WTC11 (cell line): ENCODE data around the gene LSP1. TPM values are rescaled to one million over a fixed set of nuclear protein-coding genes. Genes with fewer than 3 reads are reported as not detected.

ENCODE experiments used
- ATAC-seq: fragments of 200-7000 bp; cut with Tn5 transposase; 2 replicates; pipeline ENCODE4 v1.10.0; 2021; ENCODE audit warnings: mild to moderate bottlenecking, moderate library complexity
- CTCF ChIA-PET: fragments of 300-600 bp; sonication (Branson Sonifier 250); formaldehyde crosslinking; loops from one replicate; lab custom pipeline; 2021; ENCODE audit warnings: antibody characterized with exemption; lab: Charles Lee
- POLR2A ChIA-PET: fragments of 350-600 bp; sonication (Branson Sonifier 250); formaldehyde crosslinking; loops from one replicate; lab custom pipeline; 2021; ENCODE audit warnings: antibody characterized with exemption; lab: Charles Lee
- DNase-seq: peaks from one replicate; pipeline ENCODE4 v3.0.0; 2021; ENCODE audit warnings: low spot score
- H3K27ac Mint-ChIP-seq: 2 replicates; pipeline ENCODE4 v1.8.0; 2021; ENCODE audit warnings: mixed read lengths
- H3K27me3 Mint-ChIP-seq: 2 replicates; pipeline ENCODE4 v1.8.0; 2021; ENCODE audit warnings: low read depth, mild to moderate bottlenecking, moderate library complexity, mixed read lengths
- H3K36me3 Mint-ChIP-seq: 2 replicates; pipeline ENCODE4 v1.8.0; 2021; ENCODE audit warnings: mixed read lengths
- H3K4me1 Mint-ChIP-seq: 2 replicates; pipeline ENCODE4 v1.8.0; 2022; ENCODE audit warnings: mixed read lengths
- H3K4me3 Mint-ChIP-seq: 2 replicates; pipeline ENCODE4 v1.8.0; 2021; ENCODE audit warnings: mild to moderate bottlenecking, moderate library complexity, mixed read lengths
- H3K9me3 Mint-ChIP-seq: 2 replicates; pipeline ENCODE4 v1.8.0; 2021; ENCODE audit warnings: mixed read lengths
- FOXK1 ChIP-seq: sonication (generic); formaldehyde crosslinking; IDR thresholded peaks from 2 replicates; pipeline ENCODE4 v1.8.0; 2022; ENCODE audit warnings: mild to moderate bottlenecking, moderate library complexity, missing genetic modification reagents
- OVOL2 ChIP-seq: fragments of 250-450 bp; sonication (Bioruptor Pico); IDR thresholded peaks from 2 replicates; pipeline ENCODE4 v1.9.0; 2021; ENCODE audit warnings: mild to moderate bottlenecking, borderline replicate concordance
- SMAD3 ChIP-seq: sonication (generic); formaldehyde crosslinking; IDR thresholded peaks from 2 replicates; pipeline ENCODE4 v1.8.0; 2022; ENCODE audit warnings: missing genetic modification reagents, mild to moderate bottlenecking, borderline replicate concordance
- ZNF121 ChIP-seq: sonication (generic); formaldehyde crosslinking; IDR thresholded peaks from 2 replicates; pipeline ENCODE4 v1.8.0; 2023; ENCODE audit warnings: missing genetic modification reagents
- total RNA-seq: library from RNA; stranded (reverse); gene quantifications from 3 replicates; pipeline ENCODE4 v1.2.3, GENCODE V29; 2021
- TF ChIP-seq, protein P1 (sequence below): sonication (generic); formaldehyde crosslinking; IDR thresholded peaks from 2 replicates; pipeline ENCODE4 v1.8.1; 2023; ENCODE audit warnings: mild to moderate bottlenecking, missing genetic modification reagents
- TF ChIP-seq, protein P2 (sequence below): fragments of 250-450 bp; sonication (Bioruptor Pico); conservative IDR thresholded peaks from 2 replicates; pipeline ENCODE4 v1.9.0; 2021; ENCODE audit warnings: mild to moderate bottlenecking
- TF ChIP-seq, protein P3 (sequence below): sonication (generic); formaldehyde crosslinking; conservative IDR thresholded peaks from 2 replicates; pipeline ENCODE4 v1.8.1; 2023; ENCODE audit warnings: mild to moderate bottlenecking, low read depth, missing genetic modification reagents, moderate library complexity
- TF ChIP-seq, protein P4 (sequence below): fragments of 250-450 bp; sonication (Bioruptor Pico); IDR thresholded peaks from 2 replicates; pipeline ENCODE4 v1.9.0; 2021; ENCODE audit warnings: mild to moderate bottlenecking
- TF ChIP-seq, protein P5 (sequence below): sonication (generic); formaldehyde crosslinking; IDR thresholded peaks from 2 replicates; pipeline ENCODE4 v1.8.0; 2022; ENCODE audit warnings: mild to moderate bottlenecking, missing genetic modification reagents
- TF ChIP-seq, protein P6 (sequence below): sonication (generic); formaldehyde crosslinking; IDR thresholded peaks from 2 replicates; pipeline ENCODE4 v1.8.1; 2023; ENCODE audit warnings: mild to moderate bottlenecking, missing genetic modification reagents, moderate library complexity
- TF ChIP-seq, protein P7 (sequence below): sonication (generic); formaldehyde crosslinking; IDR thresholded peaks from 2 replicates; pipeline ENCODE4 v1.8.0; 2023; ENCODE audit warnings: missing genetic modification reagents, mild to moderate bottlenecking, borderline replicate concordance

Gene LSP1
- total RNA-seq, 1 experiment from 2014 or later: 0.77 TPM

DNA sequence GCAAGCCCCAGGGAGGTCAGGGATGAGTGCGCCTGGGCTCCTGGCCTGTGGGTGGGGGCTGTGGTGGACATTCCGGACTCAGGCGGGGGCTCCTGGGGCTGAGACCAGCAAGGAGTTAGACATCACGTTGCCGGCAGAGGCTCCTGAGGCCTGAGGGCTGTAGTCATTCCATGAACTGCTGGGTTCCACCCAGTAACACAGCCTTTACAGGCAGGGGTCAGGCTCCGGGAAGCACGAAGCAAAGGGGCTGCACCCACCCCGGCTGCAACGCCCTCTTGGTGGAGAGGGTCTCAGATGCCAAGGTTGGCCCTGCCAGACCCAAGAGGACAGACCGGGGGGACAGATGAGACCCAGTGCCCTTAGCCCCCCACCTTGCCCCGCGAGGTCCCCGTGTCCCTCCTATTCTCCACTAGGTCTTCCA lies 75.6 kb downstream of the LSP1 start:
- TF ChIP-seq, protein P1, sequence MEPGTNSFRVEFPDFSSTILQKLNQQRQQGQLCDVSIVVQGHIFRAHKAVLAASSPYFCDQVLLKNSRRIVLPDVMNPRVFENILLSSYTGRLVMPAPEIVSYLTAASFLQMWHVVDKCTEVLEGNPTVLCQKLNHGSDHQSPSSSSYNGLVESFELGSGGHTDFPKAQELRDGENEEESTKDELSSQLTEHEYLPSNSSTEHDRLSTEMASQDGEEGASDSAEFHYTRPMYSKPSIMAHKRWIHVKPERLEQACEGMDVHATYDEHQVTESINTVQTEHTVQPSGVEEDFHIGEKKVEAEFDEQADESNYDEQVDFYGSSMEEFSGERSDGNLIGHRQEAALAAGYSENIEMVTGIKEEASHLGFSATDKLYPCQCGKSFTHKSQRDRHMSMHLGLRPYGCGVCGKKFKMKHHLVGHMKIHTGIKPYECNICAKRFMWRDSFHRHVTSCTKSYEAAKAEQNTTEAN: no peak
- TF ChIP-seq, protein P2, sequence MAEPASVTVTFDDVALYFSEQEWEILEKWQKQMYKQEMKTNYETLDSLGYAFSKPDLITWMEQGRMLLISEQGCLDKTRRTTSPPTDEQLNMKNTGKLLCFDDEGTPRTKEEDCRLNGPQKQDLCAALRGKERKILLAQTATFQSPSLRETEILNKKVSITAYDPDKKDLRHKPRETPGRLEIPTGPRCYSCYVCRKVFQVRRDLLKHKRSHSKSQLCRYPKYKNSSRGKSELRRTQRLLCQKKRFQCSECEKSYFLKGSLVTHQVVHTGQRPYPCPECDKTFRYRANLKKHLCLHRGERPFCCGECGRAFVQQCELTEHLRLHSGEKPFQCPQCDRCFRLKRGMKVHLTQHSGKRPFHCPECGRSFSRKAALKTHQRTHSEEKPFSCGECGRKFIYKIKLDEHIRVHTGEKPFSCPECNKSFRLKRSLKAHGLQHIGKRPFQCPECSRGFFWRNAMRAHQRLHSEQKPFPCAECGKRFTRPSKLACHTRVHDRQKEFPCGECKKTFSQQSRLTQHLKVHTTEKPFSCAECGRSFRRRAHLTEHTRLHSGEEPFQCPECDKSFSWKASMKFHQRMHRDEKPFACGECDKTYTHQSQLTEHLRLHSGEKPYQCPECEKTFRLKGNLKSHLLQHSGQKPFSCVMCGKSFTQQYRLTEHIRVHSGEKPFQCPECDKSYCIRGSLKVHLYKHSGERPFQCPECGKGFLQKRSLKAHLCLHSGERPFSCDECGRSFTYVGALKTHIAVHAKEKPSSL (CRISPR knock-in tag): no peak
- TF ChIP-seq, protein P3, sequence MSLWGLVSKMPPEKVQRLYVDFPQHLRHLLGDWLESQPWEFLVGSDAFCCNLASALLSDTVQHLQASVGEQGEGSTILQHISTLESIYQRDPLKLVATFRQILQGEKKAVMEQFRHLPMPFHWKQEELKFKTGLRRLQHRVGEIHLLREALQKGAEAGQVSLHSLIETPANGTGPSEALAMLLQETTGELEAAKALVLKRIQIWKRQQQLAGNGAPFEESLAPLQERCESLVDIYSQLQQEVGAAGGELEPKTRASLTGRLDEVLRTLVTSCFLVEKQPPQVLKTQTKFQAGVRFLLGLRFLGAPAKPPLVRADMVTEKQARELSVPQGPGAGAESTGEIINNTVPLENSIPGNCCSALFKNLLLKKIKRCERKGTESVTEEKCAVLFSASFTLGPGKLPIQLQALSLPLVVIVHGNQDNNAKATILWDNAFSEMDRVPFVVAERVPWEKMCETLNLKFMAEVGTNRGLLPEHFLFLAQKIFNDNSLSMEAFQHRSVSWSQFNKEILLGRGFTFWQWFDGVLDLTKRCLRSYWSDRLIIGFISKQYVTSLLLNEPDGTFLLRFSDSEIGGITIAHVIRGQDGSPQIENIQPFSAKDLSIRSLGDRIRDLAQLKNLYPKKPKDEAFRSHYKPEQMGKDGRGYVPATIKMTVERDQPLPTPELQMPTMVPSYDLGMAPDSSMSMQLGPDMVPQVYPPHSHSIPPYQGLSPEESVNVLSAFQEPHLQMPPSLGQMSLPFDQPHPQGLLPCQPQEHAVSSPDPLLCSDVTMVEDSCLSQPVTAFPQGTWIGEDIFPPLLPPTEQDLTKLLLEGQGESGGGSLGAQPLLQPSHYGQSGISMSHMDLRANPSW (CRISPR knock-in tag): no peak
- TF ChIP-seq, protein P4, sequence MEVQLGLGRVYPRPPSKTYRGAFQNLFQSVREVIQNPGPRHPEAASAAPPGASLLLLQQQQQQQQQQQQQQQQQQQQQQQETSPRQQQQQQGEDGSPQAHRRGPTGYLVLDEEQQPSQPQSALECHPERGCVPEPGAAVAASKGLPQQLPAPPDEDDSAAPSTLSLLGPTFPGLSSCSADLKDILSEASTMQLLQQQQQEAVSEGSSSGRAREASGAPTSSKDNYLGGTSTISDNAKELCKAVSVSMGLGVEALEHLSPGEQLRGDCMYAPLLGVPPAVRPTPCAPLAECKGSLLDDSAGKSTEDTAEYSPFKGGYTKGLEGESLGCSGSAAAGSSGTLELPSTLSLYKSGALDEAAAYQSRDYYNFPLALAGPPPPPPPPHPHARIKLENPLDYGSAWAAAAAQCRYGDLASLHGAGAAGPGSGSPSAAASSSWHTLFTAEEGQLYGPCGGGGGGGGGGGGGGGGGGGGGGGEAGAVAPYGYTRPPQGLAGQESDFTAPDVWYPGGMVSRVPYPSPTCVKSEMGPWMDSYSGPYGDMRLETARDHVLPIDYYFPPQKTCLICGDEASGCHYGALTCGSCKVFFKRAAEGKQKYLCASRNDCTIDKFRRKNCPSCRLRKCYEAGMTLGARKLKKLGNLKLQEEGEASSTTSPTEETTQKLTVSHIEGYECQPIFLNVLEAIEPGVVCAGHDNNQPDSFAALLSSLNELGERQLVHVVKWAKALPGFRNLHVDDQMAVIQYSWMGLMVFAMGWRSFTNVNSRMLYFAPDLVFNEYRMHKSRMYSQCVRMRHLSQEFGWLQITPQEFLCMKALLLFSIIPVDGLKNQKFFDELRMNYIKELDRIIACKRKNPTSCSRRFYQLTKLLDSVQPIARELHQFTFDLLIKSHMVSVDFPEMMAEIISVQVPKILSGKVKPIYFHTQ (CRISPR knock-in tag): no peak
- no peak for TF ChIP-seq FOXK1
- no peak for TF ChIP-seq ZNF121
- no peak for TF ChIP-seq SMAD3 (CRISPR knock-in tag)
- TF ChIP-seq, protein P5, sequence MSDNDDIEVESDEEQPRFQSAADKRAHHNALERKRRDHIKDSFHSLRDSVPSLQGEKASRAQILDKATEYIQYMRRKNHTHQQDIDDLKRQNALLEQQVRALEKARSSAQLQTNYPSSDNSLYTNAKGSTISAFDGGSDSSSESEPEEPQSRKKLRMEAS (CRISPR knock-in tag): no peak
- TF ChIP-seq, protein P6, sequence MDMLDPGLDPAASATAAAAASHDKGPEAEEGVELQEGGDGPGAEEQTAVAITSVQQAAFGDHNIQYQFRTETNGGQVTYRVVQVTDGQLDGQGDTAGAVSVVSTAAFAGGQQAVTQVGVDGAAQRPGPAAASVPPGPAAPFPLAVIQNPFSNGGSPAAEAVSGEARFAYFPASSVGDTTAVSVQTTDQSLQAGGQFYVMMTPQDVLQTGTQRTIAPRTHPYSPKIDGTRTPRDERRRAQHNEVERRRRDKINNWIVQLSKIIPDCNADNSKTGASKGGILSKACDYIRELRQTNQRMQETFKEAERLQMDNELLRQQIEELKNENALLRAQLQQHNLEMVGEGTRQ: no peak
- TF ChIP-seq, protein P7, sequence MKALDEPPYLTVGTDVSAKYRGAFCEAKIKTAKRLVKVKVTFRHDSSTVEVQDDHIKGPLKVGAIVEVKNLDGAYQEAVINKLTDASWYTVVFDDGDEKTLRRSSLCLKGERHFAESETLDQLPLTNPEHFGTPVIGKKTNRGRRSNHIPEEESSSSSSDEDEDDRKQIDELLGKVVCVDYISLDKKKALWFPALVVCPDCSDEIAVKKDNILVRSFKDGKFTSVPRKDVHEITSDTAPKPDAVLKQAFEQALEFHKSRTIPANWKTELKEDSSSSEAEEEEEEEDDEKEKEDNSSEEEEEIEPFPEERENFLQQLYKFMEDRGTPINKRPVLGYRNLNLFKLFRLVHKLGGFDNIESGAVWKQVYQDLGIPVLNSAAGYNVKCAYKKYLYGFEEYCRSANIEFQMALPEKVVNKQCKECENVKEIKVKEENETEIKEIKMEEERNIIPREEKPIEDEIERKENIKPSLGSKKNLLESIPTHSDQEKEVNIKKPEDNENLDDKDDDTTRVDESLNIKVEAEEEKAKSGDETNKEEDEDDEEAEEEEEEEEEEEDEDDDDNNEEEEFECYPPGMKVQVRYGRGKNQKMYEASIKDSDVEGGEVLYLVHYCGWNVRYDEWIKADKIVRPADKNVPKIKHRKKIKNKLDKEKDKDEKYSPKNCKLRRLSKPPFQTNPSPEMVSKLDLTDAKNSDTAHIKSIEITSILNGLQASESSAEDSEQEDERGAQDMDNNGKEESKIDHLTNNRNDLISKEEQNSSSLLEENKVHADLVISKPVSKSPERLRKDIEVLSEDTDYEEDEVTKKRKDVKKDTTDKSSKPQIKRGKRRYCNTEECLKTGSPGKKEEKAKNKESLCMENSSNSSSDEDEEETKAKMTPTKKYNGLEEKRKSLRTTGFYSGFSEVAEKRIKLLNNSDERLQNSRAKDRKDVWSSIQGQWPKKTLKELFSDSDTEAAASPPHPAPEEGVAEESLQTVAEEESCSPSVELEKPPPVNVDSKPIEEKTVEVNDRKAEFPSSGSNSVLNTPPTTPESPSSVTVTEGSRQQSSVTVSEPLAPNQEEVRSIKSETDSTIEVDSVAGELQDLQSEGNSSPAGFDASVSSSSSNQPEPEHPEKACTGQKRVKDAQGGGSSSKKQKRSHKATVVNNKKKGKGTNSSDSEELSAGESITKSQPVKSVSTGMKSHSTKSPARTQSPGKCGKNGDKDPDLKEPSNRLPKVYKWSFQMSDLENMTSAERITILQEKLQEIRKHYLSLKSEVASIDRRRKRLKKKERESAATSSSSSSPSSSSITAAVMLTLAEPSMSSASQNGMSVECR (CRISPR knock-in tag): no peak
- no peak for TF ChIP-seq OVOL2 (CRISPR knock-in tag)
- TF ChIP-seq, all 79 proteins: peak for 0
- POLR2A ChIA-PET: no interaction called here
- no peak for ATAC-seq
- Mint-ChIP-seq H3K9me3 (no peaks in the 10 kb centered on the region), H3K36me3 (no peaks in the 10 kb centered on the region), H3K4me1 (no peaks in the 10 kb centered on the region), H3K27ac (no peak overlapping the region), H3K27me3 (no peaks in the 10 kb centered on the region; the same call in 1 of the 2 replicates), H3K4me3 (no peak overlapping the region)
- CTCF ChIA-PET: interaction anchor here (0.6 kb wide), 2 partner anchors 46 to 280 kb away, joined by 3 read pairs; no protein-coding TSS in a partner anchor
- DNase-seq: no peak
